B cell (primary cell): ENCODE results near the gene SORD. TPM values are rescaled to one million over a fixed set of nuclear protein-coding genes. Genes with fewer than 3 reads are reported as not detected.
"Not testable (repeated sequence)": the region's sequence is repeated elsewhere in the genome, so short reads cannot be mapped to it uniquely, and the experiment has no call there.

ENCODE experiments used
- ATAC-seq: fragments of 200-7000 bp; cut with Tn5 transposase; one replicate; pipeline ENCODE4 v1.10.0; 2021; ENCODE audit warnings: low read depth, mild to moderate bottlenecking, moderate number of reproducible peaks, moderate library complexity
- CTCF ChIA-PET: fragments of 350-600 bp; sonication (Branson Sonifier 250); formaldehyde crosslinking; loops from one replicate; lab custom pipeline; 2021; ENCODE audit warnings: antibody characterized with exemption, inconsistent platforms; lab: Charles Lee
- POLR2A ChIA-PET: fragments of 350-600 bp; sonication (Branson Sonifier 250); formaldehyde crosslinking; loops from one replicate; lab custom pipeline; 2021; ENCODE audit warnings: antibody characterized with exemption; lab: Charles Lee
- DNase-seq: peaks from one replicate; pipeline ENCODE4 v3.0.0; 2013
- H2AFZ ChIP-seq: 2 replicates; pipeline ENCODE4 v1.6.1; 2012; ENCODE audit warnings: mild to moderate bottlenecking, low read depth, low read length; ENCODE audit not compliant: insufficient read depth, poor library complexity, severe bottlenecking
- H3K27ac ChIP-seq, 2 donors: 1 replicate in 1 of 2; 2 replicates in 1 of 2; pipeline ENCODE4 v1.5.1; 2012 to 2013; ENCODE audit warnings: low read length in 2 of 2, mild to moderate bottlenecking in 2 of 2, moderate library complexity in 1 of 2
- H3K27me3 ChIP-seq, 4 experiments: fragments of 200-600 bp in 1 of 4; sonication (generic) in 1 of 4; replicated peaks in 1 of 4; 1 replicate in 2 of 4; 2 replicates in 2 of 4; pipeline versions ENCODE4 v1.6.1 to v1.7.0; 2013 to 2016; ENCODE audit warnings: low read length in 3 of 4, mild to moderate bottlenecking in 2 of 4, mixed read lengths in 1 of 4, moderate library complexity in 1 of 4; ENCODE audit not compliant: insufficient read depth in 4 of 4, control insufficient read depth in 3 of 4; ENCODE audit errors: control extremely low read depth in 1 of 4
- H3K36me3 ChIP-seq, 2 experiments: replicated peaks in 1 of 2; 1 replicate in 1 of 2; 2 replicates in 1 of 2; pipeline versions ENCODE4 v1.6.1 to v1.7.1; 2013; ENCODE audit warnings: low read length in 1 of 2; ENCODE audit not compliant: insufficient read depth in 2 of 2, control insufficient read depth in 1 of 2; ENCODE audit errors: control extremely low read depth in 1 of 2, extremely low read depth in 1 of 2
- H3K4me1 ChIP-seq, 2 donors: fragments of 200-600 bp in 1 of 2; sonication (generic) in 1 of 2; 1 replicate in 1 of 2; 2 replicates in 1 of 2; pipeline versions ENCODE4 v1.5.1 to v1.6.1; 2013 to 2017; ENCODE audit warnings: low read length in 2 of 2; ENCODE audit not compliant: control insufficient read depth in 2 of 2, insufficient read depth in 2 of 2
- H3K4me2 ChIP-seq: replicated peaks from 2 replicates; pipeline ENCODE3; 2012; ENCODE audit warnings: mild to moderate bottlenecking, low read depth, low read length; ENCODE audit not compliant: poor library complexity, severe bottlenecking
- H3K4me3 ChIP-seq, 5 experiments: fragments of 200-600 bp in 1 of 5; sonication (generic) in 1 of 5; 1 replicate in 3 of 5; 2 replicates in 2 of 5; pipeline versions ENCODE4 v1.5.1 to v1.7.0; 2011 to 2016; ENCODE audit warnings: low read length in 4 of 5, mild to moderate bottlenecking in 4 of 5, low read depth in 2 of 5, control low read depth in 1 of 5, moderate library complexity in 1 of 5; ENCODE audit not compliant: insufficient read depth in 1 of 5; ENCODE audit errors: control extremely low read depth in 1 of 5, extremely low read depth in 1 of 5
- H3K79me2 ChIP-seq: fragments of 200-600 bp; sonication (generic); one replicate; pipeline ENCODE4 v1.6.0; 2016; ENCODE audit warnings: low read length; ENCODE audit not compliant: control insufficient read depth, insufficient read depth
- H3K9ac ChIP-seq: fragments of 200-600 bp; sonication (generic); 2 replicates; pipeline ENCODE4 v1.6.1; 2017; ENCODE audit warnings: mild to moderate bottlenecking, low read length, moderate library complexity
- H3K9me3 ChIP-seq, 3 donors: one replicate each; pipeline versions ENCODE4 v1.6.1 to v1.7.1; 2013; ENCODE audit warnings: low read length in 2 of 3; ENCODE audit not compliant: control insufficient read depth in 2 of 3, insufficient read depth in 1 of 3; ENCODE audit errors: control extremely low read depth in 1 of 3
- H4K20me1 ChIP-seq: 2 replicates; pipeline ENCODE4 v1.6.0; 2012; ENCODE audit warnings: mild to moderate bottlenecking, low read length; ENCODE audit not compliant: insufficient read depth, control insufficient read depth, poor library complexity, severe bottlenecking
- H3K27ac Mint-ChIP-seq: one replicate; pipeline ENCODE4 v1.8.0; 2021; ENCODE audit warnings: mixed read lengths
- H3K27me3 Mint-ChIP-seq: one replicate; pipeline ENCODE4 v1.8.0; 2021; ENCODE audit warnings: mixed read lengths
- H3K4me1 Mint-ChIP-seq: one replicate; pipeline ENCODE4 v1.8.0; 2021; ENCODE audit warnings: mixed read lengths
- H3K4me3 Mint-ChIP-seq: one replicate; pipeline ENCODE4 v1.8.0; 2021; ENCODE audit warnings: mixed read lengths
- H3K9me3 Mint-ChIP-seq: one replicate; pipeline ENCODE4 v1.8.0; 2022; ENCODE audit warnings: mixed read lengths; ENCODE audit not compliant: insufficient read depth
- WGBS: methylation state at CpG from one replicate; pipeline ENCODE4 v1.1.5; 2013; ENCODE audit warnings: missing lambda C conversion rate; ENCODE audit not compliant: insufficient coverage; 5-methylcytosine and 5-hydroxymethylcytosine counted together
- intact Hi-C: fragments of 100-400 bp; cut with micrococcal nuclease; formaldehyde crosslinking; loops from one replicate; pipeline ENCODE4 v1.10.0; 2022
- polyA plus RNA-seq: library from polyadenylated mRNA; depleted of rRNA; stranded (reverse); fragments of >200 nt; gene quantifications from 2 replicates; pipeline ENCODE4 v1.2.3, GENCODE V29; 2012
- total RNA-seq, 2 donors: library from RNA; stranded (reverse); fragments of 120-200 nt in 1 of 2; gene quantifications; 1 replicate in 1 of 2; 2 replicates in 1 of 2; pipeline versions ENCODE4 v1.2.3 to v1.2.4, GENCODE V29; 2013 to 2022

Gene SORD
- total and polyA plus RNA-seq, 2 donors (not counting 1 experiment from before 2014, with no cell fraction given): 22.2 to 25.8 TPM

- ATAC-seq, H4K20me1 ChIP-seq, H2AFZ ChIP-seq, H3K79me2 ChIP-seq, DNase-seq, H3K4me2 ChIP-seq, H3K9me3 ChIP-seq, H3K9me3 Mint-ChIP-seq, H3K4me3 ChIP-seq, H3K27me3 Mint-ChIP-seq, CTCF ChIA-PET, H3K4me1 Mint-ChIP-seq, POLR2A ChIA-PET, H3K27ac Mint-ChIP-seq, H3K27ac ChIP-seq, intact Hi-C loops, H3K27me3 ChIP-seq, H3K9ac ChIP-seq, H3K4me3 Mint-ChIP-seq, H3K36me3 ChIP-seq, H3K4me1 ChIP-seq: not testable (repeated sequence)
- 100% methylated on average over 1 of the region's 5 CpGs for WGBS
These were observed 56.7 kb downstream of the SORD start for GRCh38 chr15:45079628-45080246.

- POLR2A ChIA-PET, H3K4me3 Mint-ChIP-seq, H3K9ac ChIP-seq, H3K27me3 ChIP-seq, H2AFZ ChIP-seq, ATAC-seq, H4K20me1 ChIP-seq, H3K4me1 ChIP-seq, H3K4me2 ChIP-seq, H3K36me3 ChIP-seq, H3K79me2 ChIP-seq, H3K27ac ChIP-seq, H3K9me3 Mint-ChIP-seq, intact Hi-C loops, H3K4me1 Mint-ChIP-seq, DNase-seq, H3K27ac Mint-ChIP-seq, H3K4me3 ChIP-seq, H3K9me3 ChIP-seq: not testable (repeated sequence)
- CTCF ChIA-PET: interaction anchor here (0.8 kb wide), 1 partner anchor 8 kb away, joined by 3 read pairs; no protein-coding TSS in a partner anchor
- H3K27me3 Mint-ChIP-seq: peaks cover 14% of the 10 kb centered on the region
- 100% methylated on average over 2 of the region's 3 CpGs for WGBS
These were observed 57.6 kb downstream of the SORD start for GRCh38 chr15:45080593-45080992.

GRCh38 chr15:45082412-45082811 lies 59.4 kb downstream of the SORD start:
- H2AFZ ChIP-seq, DNase-seq, H3K79me2 ChIP-seq, CTCF ChIA-PET, H3K27ac ChIP-seq, ATAC-seq, H3K9ac ChIP-seq, H3K27ac Mint-ChIP-seq, H3K4me2 ChIP-seq, intact Hi-C loops, H3K9me3 ChIP-seq, H3K4me1 ChIP-seq, H3K36me3 ChIP-seq, H3K27me3 ChIP-seq, H3K4me3 ChIP-seq, H3K9me3 Mint-ChIP-seq, POLR2A ChIA-PET, H3K4me3 Mint-ChIP-seq, H4K20me1 ChIP-seq, H3K4me1 Mint-ChIP-seq: not testable (repeated sequence)
- no CpG with 5 or more reads among the region's 10 CpGs for WGBS
- H3K27me3 Mint-ChIP-seq: peaks cover 21% of the 10 kb centered on the region
